Endodermal cell (in vitro differentiated cells): Measurements from ENCODE around the gene TCP1. TPM values are rescaled to one million over a fixed set of nuclear protein-coding genes. Genes with fewer than 3 reads are reported as not detected.
"Not testable (repeated sequence)": the region's sequence is repeated elsewhere in the genome, so short reads cannot be mapped to it uniquely, and the experiment has no call there.

ENCODE experiments used
- DNase-seq: peaks from one replicate; pipeline ENCODE4 v3.0.0-alpha.2; 2017
- H3K27ac ChIP-seq: 2 replicates; pipeline ENCODE4 v1.5.1; 2013; ENCODE audit warnings: mild to moderate bottlenecking, low read depth, low read length, moderate library complexity
- H3K27me3 ChIP-seq: 2 replicates; pipeline ENCODE4 v1.6.1; 2013; ENCODE audit warnings: mild to moderate bottlenecking, low read length, moderate library complexity; ENCODE audit not compliant: insufficient read depth, control insufficient read depth, poor library complexity, severe bottlenecking
- H3K36me3 ChIP-seq: 2 replicates; pipeline ENCODE4 v1.7.0; 2013; ENCODE audit warnings: mild to moderate bottlenecking, low read length, moderate library complexity; ENCODE audit not compliant: control insufficient read depth, insufficient read depth
- H3K4me1 ChIP-seq: one replicate; pipeline ENCODE4 v1.7.0; 2013; ENCODE audit warnings: low read length; ENCODE audit not compliant: control insufficient read depth, insufficient read depth
- H3K4me3 ChIP-seq: 2 replicates; pipeline ENCODE4 v1.5.1; 2013; ENCODE audit warnings: mild to moderate bottlenecking, low read length, moderate library complexity
- H3K9ac ChIP-seq: 2 replicates; pipeline ENCODE4 v1.6.1; 2013; ENCODE audit warnings: mild to moderate bottlenecking, low read length, moderate library complexity; ENCODE audit not compliant: poor library complexity, severe bottlenecking; ENCODE audit errors: extremely low read depth
- H3K9me3 ChIP-seq: 2 replicates; pipeline ENCODE4 v1.6.1; 2013; ENCODE audit warnings: mild to moderate bottlenecking, low read length, moderate library complexity; ENCODE audit not compliant: control insufficient read depth
- H3K27ac Mint-ChIP-seq: 2 replicates; pipeline ENCODE4 v1.8.0; 2020; ENCODE audit warnings: mixed read lengths
- H3K27me3 Mint-ChIP-seq: 2 replicates; pipeline ENCODE4 v1.8.0; 2021; ENCODE audit warnings: mild to moderate bottlenecking, mixed read lengths; ENCODE audit not compliant: insufficient read depth
- H3K36me3 Mint-ChIP-seq: 2 replicates; pipeline ENCODE4 v1.8.0; 2020; ENCODE audit warnings: low read depth, mixed read lengths
- H3K4me1 Mint-ChIP-seq: 2 replicates; pipeline ENCODE4 v1.8.0; 2020; ENCODE audit warnings: mixed read lengths
- H3K4me3 Mint-ChIP-seq: 2 replicates; pipeline ENCODE4 v1.8.0; 2020; ENCODE audit warnings: mild to moderate bottlenecking, moderate library complexity, mixed read lengths
- H3K9me3 Mint-ChIP-seq: 2 replicates; pipeline ENCODE4 v1.8.0; 2020; ENCODE audit warnings: mild to moderate bottlenecking, mixed read lengths
- WGBS, 2 experiments: methylation state at CpG; one replicate each; pipeline versions ENCODE4 v1.1.5 to v1.1.7; 2013; ENCODE audit warnings: missing lambda C conversion rate in 2 of 2, mixed read lengths in 1 of 2; ENCODE audit not compliant: insufficient coverage in 1 of 2, insufficient read length in 1 of 2; 5-methylcytosine and 5-hydroxymethylcytosine counted together
- total RNA-seq, 2 donors: library from RNA; stranded (reverse); fragmentation: NEBNext Ultra II Directional in 1 of 2; extraction: Animal tissue kit (Norgen Biotek cat#: 25700) in 1 of 2; gene quantifications; 2 replicates in 1 of 2; 3 replicates in 1 of 2; pipeline ENCODE4 v1.2.1, GENCODE V29; 2021
- TF ChIP-seq, protein P1 (sequence below): fragments of 200-600 bp; sonication (generic); conservative IDR thresholded peaks from 2 replicates; pipeline ENCODE4 v1.5.0; 2021; ENCODE audit warnings: antibody characterized with exemption, mild to moderate bottlenecking

TCP1 gene
- total RNA-seq, 2 donors from 2014 or later = 241 to 246 TPM

DNA sequence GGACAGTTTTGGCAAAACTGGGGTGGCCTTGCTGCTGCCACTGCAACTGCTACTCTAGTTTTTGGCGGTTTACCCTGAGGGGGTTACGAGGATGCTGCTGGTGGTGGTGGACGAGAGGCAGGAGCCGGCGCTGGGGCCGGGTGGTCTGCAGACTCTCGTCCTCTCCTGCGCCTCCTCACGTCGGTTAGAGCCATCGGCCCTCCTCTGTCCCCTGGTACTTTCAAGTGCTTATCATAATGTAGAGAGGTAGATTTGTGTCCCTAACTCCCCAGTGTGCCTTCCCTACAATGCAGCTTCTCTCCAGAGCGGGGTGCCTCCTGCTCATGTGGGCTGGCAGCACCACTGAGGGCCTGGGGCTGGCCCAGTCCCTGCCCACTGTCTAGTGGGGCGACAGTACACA lies 36.6 kb upstream of the TCP1 start:
- TF ChIP-seq, protein P1, sequence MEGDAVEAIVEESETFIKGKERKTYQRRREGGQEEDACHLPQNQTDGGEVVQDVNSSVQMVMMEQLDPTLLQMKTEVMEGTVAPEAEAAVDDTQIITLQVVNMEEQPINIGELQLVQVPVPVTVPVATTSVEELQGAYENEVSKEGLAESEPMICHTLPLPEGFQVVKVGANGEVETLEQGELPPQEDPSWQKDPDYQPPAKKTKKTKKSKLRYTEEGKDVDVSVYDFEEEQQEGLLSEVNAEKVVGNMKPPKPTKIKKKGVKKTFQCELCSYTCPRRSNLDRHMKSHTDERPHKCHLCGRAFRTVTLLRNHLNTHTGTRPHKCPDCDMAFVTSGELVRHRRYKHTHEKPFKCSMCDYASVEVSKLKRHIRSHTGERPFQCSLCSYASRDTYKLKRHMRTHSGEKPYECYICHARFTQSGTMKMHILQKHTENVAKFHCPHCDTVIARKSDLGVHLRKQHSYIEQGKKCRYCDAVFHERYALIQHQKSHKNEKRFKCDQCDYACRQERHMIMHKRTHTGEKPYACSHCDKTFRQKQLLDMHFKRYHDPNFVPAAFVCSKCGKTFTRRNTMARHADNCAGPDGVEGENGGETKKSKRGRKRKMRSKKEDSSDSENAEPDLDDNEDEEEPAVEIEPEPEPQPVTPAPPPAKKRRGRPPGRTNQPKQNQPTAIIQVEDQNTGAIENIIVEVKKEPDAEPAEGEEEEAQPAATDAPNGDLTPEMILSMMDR = no peak
- DNase-seq = no peak
- peaks cover under 1% of the 10 kb centered on the region for H3K27me3 Mint-ChIP-seq
- Histone ChIP-seq H3K9me3 (no peaks in the 10 kb centered on the region), H3K27me3 (no peaks in the 10 kb centered on the region), H3K9ac (no peak overlapping the region), H3K27ac (no peak overlapping the region), H3K36me3 (no peaks in the 10 kb centered on the region), H3K4me1 (peaks cover 6% of the 10 kb centered on the region), H3K4me3 (no peak overlapping the region)
- no peaks in the 10 kb centered on the region for H3K36me3 Mint-ChIP-seq
- 96 to 100% methylated on average over 2 to 13 of the region's 13 CpGs for WGBS, 2 experiments
- no peak overlapping the region for H3K27ac Mint-ChIP-seq
- no peak overlapping the region for H3K4me3 Mint-ChIP-seq
- H3K9me3 Mint-ChIP-seq = no peaks in the 10 kb centered on the region
- peaks cover 9% of the 10 kb centered on the region for H3K4me1 Mint-ChIP-seq

DNA sequence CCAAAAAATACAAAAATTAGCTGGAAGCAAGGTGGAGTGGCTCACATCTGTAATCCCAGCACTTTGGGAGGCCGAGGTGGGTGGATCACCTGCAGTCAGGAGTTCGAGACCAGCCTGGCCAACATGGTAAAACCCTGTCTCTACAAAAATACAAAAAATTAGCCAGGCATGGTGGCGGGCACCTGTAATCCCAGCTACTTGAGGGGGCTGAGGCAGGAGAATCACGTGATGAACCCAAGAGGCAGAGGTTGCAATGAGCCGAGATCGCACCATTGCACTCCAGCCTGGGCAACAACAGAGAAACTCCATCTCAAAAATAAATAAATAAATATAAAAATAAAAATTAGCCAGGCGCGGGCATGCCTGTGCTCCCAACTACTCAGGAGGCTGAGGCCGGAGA lies 35.3 kb upstream of the TCP1 start:
- H3K27ac Mint-ChIP-seq, H3K27me3 Mint-ChIP-seq, H3K36me3 ChIP-seq, H3K9me3 ChIP-seq, H3K36me3 Mint-ChIP-seq, H3K9ac ChIP-seq, H3K4me1 Mint-ChIP-seq, H3K4me3 ChIP-seq, H3K27me3 ChIP-seq, H3K4me1 ChIP-seq, H3K27ac ChIP-seq, DNase-seq, H3K4me3 Mint-ChIP-seq, H3K9me3 Mint-ChIP-seq: not testable (repeated sequence)
- 94 to 100% methylated on average over 2 to 9 of the region's 9 CpGs for WGBS, 2 experiments

DNA sequence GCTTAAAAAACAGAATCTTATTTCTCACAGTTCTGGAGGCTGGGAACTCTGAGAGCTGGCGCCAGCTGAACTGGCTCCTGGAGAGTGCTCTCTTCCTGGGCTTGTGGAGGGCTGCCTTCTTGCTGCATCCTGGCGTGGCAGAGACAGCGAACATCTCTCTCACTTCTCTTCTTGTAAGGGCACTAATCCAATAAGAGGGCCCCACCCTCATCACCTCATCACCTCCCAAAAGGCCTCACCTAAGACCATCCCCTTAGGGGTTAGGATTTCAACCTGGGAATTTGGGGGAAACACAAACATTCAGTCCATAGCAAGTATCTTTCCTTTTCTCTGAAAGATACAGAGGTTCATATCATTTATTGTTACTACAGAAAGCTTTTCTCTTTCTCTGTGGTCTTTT lies 34.6 kb upstream of the TCP1 start:
- Mint-ChIP-seq H3K27me3 (peaks cover 3% of the 10 kb centered on the region), H3K27ac (no peak overlapping the region), H3K9me3 (no peaks in the 10 kb centered on the region), H3K4me1 (no peaks in the 10 kb centered on the region), H3K4me3 (no peak overlapping the region), H3K36me3 (no peaks in the 10 kb centered on the region)
- Histone ChIP-seq H3K4me3 (no peak overlapping the region), H3K27me3 (no peaks in the 10 kb centered on the region), H3K4me1 (no peaks in the 10 kb centered on the region), H3K36me3 (no peaks in the 10 kb centered on the region), H3K9me3 (no peaks in the 10 kb centered on the region), H3K27ac (no peak overlapping the region), H3K9ac (no peak overlapping the region)
- 94% methylated on average over 3 of the region's 3 CpGs; no CpG with 5 or more reads in 1 of the 2 experiments for WGBS, 2 experiments
- TF ChIP-seq, protein P1 = no peak
- DNase-seq = no peak

DNA sequence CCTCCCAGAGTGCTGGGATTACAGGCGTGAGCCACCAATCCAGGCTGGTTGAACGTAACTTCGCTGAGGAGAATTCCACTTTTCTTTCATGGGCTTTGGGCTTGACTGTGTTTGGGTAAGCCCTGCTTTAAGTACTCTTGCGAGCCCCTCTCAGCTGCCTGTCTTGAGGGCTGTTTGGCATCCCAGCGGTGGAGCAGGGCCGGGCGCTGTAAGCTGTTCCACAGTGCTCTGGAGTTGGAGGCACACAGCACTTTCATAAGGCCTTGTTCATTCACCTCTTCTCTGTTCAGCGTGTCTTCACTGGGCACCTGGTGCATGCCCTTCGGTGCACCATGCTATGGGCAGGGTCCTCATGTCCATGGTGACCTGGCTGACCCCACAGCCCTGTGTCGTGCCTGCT lies 32.3 kb upstream of the TCP1 start:
- H3K36me3 ChIP-seq = no peaks in the 10 kb centered on the region
- Mint-ChIP-seq H3K9me3 (no peaks in the 10 kb centered on the region), H3K36me3 (no peaks in the 10 kb centered on the region), H3K27ac (no peak overlapping the region), H3K27me3 (peaks cover 7% of the 10 kb centered on the region), H3K4me1 (no peaks in the 10 kb centered on the region), H3K4me3 (no peak overlapping the region)
- H3K27me3 ChIP-seq = no peaks in the 10 kb centered on the region
- TF ChIP-seq, protein P1 = no peak
- H3K27ac ChIP-seq = no peak overlapping the region
- H3K9ac ChIP-seq = no peak overlapping the region
- no peak overlapping the region for H3K4me3 ChIP-seq
- DNase-seq = no peak
- 97% methylated on average over 5 to 10 of the region's 10 CpGs for WGBS, 2 experiments
- H3K4me1 ChIP-seq = no peaks in the 10 kb centered on the region
- H3K9me3 ChIP-seq = no peaks in the 10 kb centered on the region
